ENCODE data around the gene FHIT.
"Not testable (repeated sequence)": the region's sequence is repeated elsewhere in the genome, so short reads cannot be mapped to it uniquely, and the experiment has no call there.

Gene FHIT

GRCh38 chr3:60989626-60990441 is 261.4 kb downstream of the FHIT start:
- Histone ChIP-seq H3K9me3 (ENCODE audit: control insufficient read depth in 1 of 2, low read length in 2 of 2) (peaks cover 0 to 10% of the 10 kb centered on the region in 2 donors), H3K27me3 (ENCODE audit: control insufficient read depth in 1 of 2, insufficient read depth in 2 of 2, low read length in 2 of 2) (no peaks in the 10 kb centered on the region), H3K4me1 (ENCODE audit: control insufficient read depth in 1 of 2, insufficient read depth in 2 of 2, low read length in 2 of 2) (no peaks in the 10 kb centered on the region), H3K4me3 (ENCODE audit: low read depth in 1 of 2, low read length in 2 of 2) (no peak overlapping the region), H3K9ac (ENCODE audit: low read depth in 1 of 2, low read length in 2 of 2) (no peak overlapping the region), H3K27ac (ENCODE audit: low read depth, low read length) (no peak overlapping the region), H3K36me3 (ENCODE audit: control insufficient read depth in 1 of 2, insufficient read depth in 2 of 2, low read length in 2 of 2) (no peaks in the 10 kb centered on the region)

DNA sequence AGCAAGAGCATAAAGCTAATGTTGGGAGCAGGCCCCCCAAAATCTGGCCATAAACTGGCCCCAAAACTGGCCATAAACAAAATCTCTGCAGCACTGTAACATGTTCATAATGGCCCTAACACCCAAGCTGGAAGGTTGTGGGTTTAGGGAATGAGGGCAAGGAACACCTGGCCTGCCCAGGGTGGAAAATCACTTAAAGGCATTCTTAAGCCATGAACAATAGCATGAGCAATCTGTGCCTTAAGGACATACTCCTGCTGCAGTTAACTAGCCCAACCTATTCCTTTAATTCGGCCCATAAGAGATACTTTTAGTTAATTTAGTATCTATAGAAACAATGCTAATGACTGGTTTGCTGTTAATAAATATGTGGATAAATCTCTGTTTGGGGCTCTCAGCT is 264.1 kb downstream of the FHIT start:
- H3K4me3 ChIP-seq (ENCODE audit: low read depth in 1 of 2, low read length in 2 of 2); H3K4me1 ChIP-seq (ENCODE audit: control insufficient read depth in 1 of 2, insufficient read depth in 2 of 2, low read length in 2 of 2); H3K27me3 ChIP-seq (ENCODE audit: control insufficient read depth in 1 of 2, insufficient read depth in 2 of 2, low read length in 2 of 2); H3K27ac ChIP-seq (ENCODE audit: low read depth, low read length); H3K9ac ChIP-seq (ENCODE audit: low read depth in 1 of 2, low read length in 2 of 2); H3K36me3 ChIP-seq (ENCODE audit: control insufficient read depth in 1 of 2, insufficient read depth in 2 of 2, low read length in 2 of 2): not testable (repeated sequence)
- H3K9me3 ChIP-seq (ENCODE audit: control insufficient read depth in 1 of 2, low read length in 2 of 2) = peaks cover 5 to 22% of the 10 kb centered on the region in 2 donors

GRCh38 chr3:60986552-60986951 is 264.7 kb downstream of the FHIT start:
- no peaks in the 10 kb centered on the region for H3K36me3 ChIP-seq (ENCODE audit: control insufficient read depth in 1 of 2, insufficient read depth in 2 of 2, low read length in 2 of 2)
- no peaks in the 10 kb centered on the region for H3K27me3 ChIP-seq (ENCODE audit: control insufficient read depth in 1 of 2, insufficient read depth in 2 of 2, low read length in 2 of 2)
- no peak overlapping the region for H3K9ac ChIP-seq (ENCODE audit: low read depth in 1 of 2, low read length in 2 of 2)
- no peak overlapping the region for H3K4me3 ChIP-seq (ENCODE audit: low read depth in 1 of 2, low read length in 2 of 2)
- no peak overlapping the region for H3K27ac ChIP-seq (ENCODE audit: low read depth, low read length)
- no peaks in the 10 kb centered on the region for H3K4me1 ChIP-seq (ENCODE audit: control insufficient read depth in 1 of 2, insufficient read depth in 2 of 2, low read length in 2 of 2)
- H3K9me3 ChIP-seq (ENCODE audit: control insufficient read depth in 1 of 2, low read length in 2 of 2) = peaks cover 5 to 22% of the 10 kb centered on the region in 2 donors

- H3K9me3 ChIP-seq (ENCODE audit: control insufficient read depth in 1 of 2, low read length in 2 of 2) = peaks cover 5 to 22% of the 10 kb centered on the region in 2 donors
- H3K27ac ChIP-seq (ENCODE audit: low read depth, low read length) = no peak overlapping the region
- H3K4me1 ChIP-seq (ENCODE audit: control insufficient read depth in 1 of 2, insufficient read depth in 2 of 2, low read length in 2 of 2) = no peaks in the 10 kb centered on the region
- no peak overlapping the region for H3K9ac ChIP-seq (ENCODE audit: low read depth in 1 of 2, low read length in 2 of 2)
- H3K4me3 ChIP-seq (ENCODE audit: low read depth in 1 of 2, low read length in 2 of 2) = no peak overlapping the region
- H3K27me3 ChIP-seq (ENCODE audit: control insufficient read depth in 1 of 2, insufficient read depth in 2 of 2, low read length in 2 of 2) = no peaks in the 10 kb centered on the region
- no peaks in the 10 kb centered on the region for H3K36me3 ChIP-seq (ENCODE audit: control insufficient read depth in 1 of 2, insufficient read depth in 2 of 2, low read length in 2 of 2)
Measured at GRCh38 chr3:60983906-60984305, 267.3 kb downstream of the FHIT start.

DNA sequence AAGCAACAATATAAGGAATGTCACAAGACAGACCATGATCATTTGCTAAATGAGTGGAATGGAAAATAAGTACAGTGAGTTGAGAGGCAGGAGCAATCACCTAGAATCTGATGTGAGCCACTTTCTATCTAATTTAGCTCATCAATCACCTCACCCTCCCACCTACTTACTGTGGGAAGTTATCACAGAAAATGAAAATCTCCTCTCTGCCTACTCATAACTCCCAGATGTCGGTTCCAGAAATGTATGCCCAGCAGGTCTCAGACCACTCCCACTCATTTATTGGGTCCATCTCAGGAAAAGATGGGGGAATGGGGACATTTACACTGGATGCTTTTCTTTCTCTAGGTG is 270.9 kb downstream of the FHIT start:
- Histone ChIP-seq H3K9me3 (ENCODE audit: control insufficient read depth in 1 of 2, low read length in 2 of 2) (peaks cover 5 to 14% of the 10 kb centered on the region in 2 donors), H3K9ac (ENCODE audit: low read depth in 1 of 2, low read length in 2 of 2) (no peak overlapping the region), H3K4me3 (ENCODE audit: low read depth in 1 of 2, low read length in 2 of 2) (no peak overlapping the region), H3K27ac (ENCODE audit: low read depth, low read length) (no peak overlapping the region), H3K36me3 (ENCODE audit: control insufficient read depth in 1 of 2, insufficient read depth in 2 of 2, low read length in 2 of 2) (no peaks in the 10 kb centered on the region), H3K27me3 (ENCODE audit: control insufficient read depth in 1 of 2, insufficient read depth in 2 of 2, low read length in 2 of 2) (no peaks in the 10 kb centered on the region), H3K4me1 (ENCODE audit: control insufficient read depth in 1 of 2, insufficient read depth in 2 of 2, low read length in 2 of 2) (no peaks in the 10 kb centered on the region)

DNA sequence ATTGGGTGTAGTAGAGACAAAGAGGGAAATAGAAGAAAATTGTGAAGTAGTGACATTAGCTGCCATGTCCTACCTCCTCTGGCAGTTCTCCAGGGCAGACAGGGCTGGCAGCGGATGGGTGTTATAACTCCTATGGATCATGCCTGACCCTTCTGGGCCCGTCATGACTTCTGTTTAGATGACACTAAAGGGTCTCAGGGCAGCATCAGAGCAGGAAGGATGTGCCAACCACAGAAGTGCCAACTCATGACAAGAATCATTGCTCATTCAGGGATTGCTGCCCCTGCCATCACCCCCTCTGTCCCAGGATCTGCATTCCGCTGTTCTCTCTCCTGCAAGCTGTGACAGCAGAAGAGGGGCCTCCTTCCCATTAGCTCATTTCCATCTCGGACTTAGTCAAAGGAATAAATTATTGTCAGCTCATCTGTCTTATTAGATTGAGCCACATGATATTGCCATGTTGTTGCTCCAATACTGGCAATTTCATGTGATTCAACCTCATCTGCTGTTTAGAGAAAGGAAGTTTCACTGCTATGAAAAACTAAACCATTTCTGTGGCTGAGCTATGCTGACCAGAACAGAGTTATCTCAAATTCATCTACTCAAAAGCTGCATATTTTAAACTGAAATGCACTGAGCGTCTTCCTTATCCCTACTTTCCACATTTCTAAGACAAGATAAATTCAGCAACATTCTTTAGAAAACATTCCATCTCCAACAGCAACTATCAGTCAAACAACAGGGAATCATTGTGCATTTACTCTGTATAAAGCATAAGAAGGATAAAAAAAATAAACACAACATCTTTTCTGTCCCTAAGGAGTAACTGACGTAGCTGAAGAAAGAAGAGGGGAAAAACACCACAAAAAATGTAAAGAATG is 271.6 kb downstream of the FHIT start:
- Histone ChIP-seq H3K4me3 (ENCODE audit: low read depth in 1 of 2, low read length in 2 of 2) (no peak overlapping the region), H3K9me3 (ENCODE audit: control insufficient read depth in 1 of 2, low read length in 2 of 2) (peaks cover 5 to 11% of the 10 kb centered on the region in 2 donors), H3K9ac (ENCODE audit: low read depth in 1 of 2, low read length in 2 of 2) (no peak overlapping the region), H3K36me3 (ENCODE audit: control insufficient read depth in 1 of 2, insufficient read depth in 2 of 2, low read length in 2 of 2) (no peaks in the 10 kb centered on the region), H3K27ac (ENCODE audit: low read depth, low read length) (no peak overlapping the region), H3K27me3 (ENCODE audit: control insufficient read depth in 1 of 2, insufficient read depth in 2 of 2, low read length in 2 of 2) (no peaks in the 10 kb centered on the region), H3K4me1 (ENCODE audit: control insufficient read depth in 1 of 2, insufficient read depth in 2 of 2, low read length in 2 of 2) (no peaks in the 10 kb centered on the region)

DNA sequence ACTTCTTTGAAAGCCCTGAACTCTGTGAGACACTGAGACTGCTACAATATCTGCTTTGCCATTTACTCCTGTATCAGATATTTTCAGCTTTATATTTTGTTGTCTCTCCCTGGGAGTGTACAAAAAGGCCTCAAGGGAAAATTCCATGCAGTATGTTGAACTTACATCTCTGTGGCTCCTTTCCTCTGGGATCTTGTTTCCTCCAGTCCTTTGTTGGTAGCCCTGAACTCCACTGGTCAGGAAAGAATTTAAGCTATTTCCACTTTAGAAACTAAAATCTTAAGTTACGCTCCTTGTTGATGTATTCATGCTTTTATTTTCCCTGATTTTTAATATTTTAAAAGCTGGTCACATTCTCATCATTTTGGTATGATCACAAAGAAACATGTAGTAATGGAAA is 277.9 kb downstream of the FHIT start:
- Histone ChIP-seq H3K27ac (ENCODE audit: low read depth, low read length) (no peak overlapping the region), H3K27me3 (ENCODE audit: control insufficient read depth in 1 of 2, insufficient read depth in 2 of 2, low read length in 2 of 2) (no peaks in the 10 kb centered on the region), H3K36me3 (ENCODE audit: control insufficient read depth in 1 of 2, insufficient read depth in 2 of 2, low read length in 2 of 2) (no peaks in the 10 kb centered on the region), H3K9ac (ENCODE audit: low read depth in 1 of 2, low read length in 2 of 2) (no peak overlapping the region), H3K4me3 (ENCODE audit: low read depth in 1 of 2, low read length in 2 of 2) (no peak overlapping the region), H3K9me3 (ENCODE audit: control insufficient read depth in 1 of 2, low read length in 2 of 2) (peaks cover 7 to 13% of the 10 kb centered on the region in 2 donors), H3K4me1 (ENCODE audit: control insufficient read depth in 1 of 2, insufficient read depth in 2 of 2, low read length in 2 of 2) (no peaks in the 10 kb centered on the region)

GRCh38 chr3:60972599-60972998 is 278.7 kb downstream of the FHIT start:
- H3K9me3 ChIP-seq (ENCODE audit: control insufficient read depth in 1 of 2, low read length in 2 of 2) = peaks cover 7 to 13% of the 10 kb centered on the region in 2 donors
- H3K27ac ChIP-seq (ENCODE audit: low read depth, low read length) = no peak overlapping the region
- H3K36me3 ChIP-seq (ENCODE audit: control insufficient read depth in 1 of 2, insufficient read depth in 2 of 2, low read length in 2 of 2) = no peaks in the 10 kb centered on the region
- no peak overlapping the region for H3K4me3 ChIP-seq (ENCODE audit: low read depth in 1 of 2, low read length in 2 of 2)
- H3K4me1 ChIP-seq (ENCODE audit: control insufficient read depth in 1 of 2, insufficient read depth in 2 of 2, low read length in 2 of 2) = no peaks in the 10 kb centered on the region
- H3K9ac ChIP-seq (ENCODE audit: low read depth in 1 of 2, low read length in 2 of 2) = no peak overlapping the region
- no peaks in the 10 kb centered on the region for H3K27me3 ChIP-seq (ENCODE audit: control insufficient read depth in 1 of 2, insufficient read depth in 2 of 2, low read length in 2 of 2)

GRCh38 chr3:60970850-60971249 is 280.4 kb downstream of the FHIT start:
- no peaks in the 10 kb centered on the region for H3K27me3 ChIP-seq (ENCODE audit: control insufficient read depth in 1 of 2, insufficient read depth in 2 of 2, low read length in 2 of 2)
- H3K36me3 ChIP-seq (ENCODE audit: control insufficient read depth in 1 of 2, insufficient read depth in 2 of 2, low read length in 2 of 2) = no peaks in the 10 kb centered on the region
- no peak overlapping the region for H3K9ac ChIP-seq (ENCODE audit: low read depth in 1 of 2, low read length in 2 of 2)
- peaks cover 7 to 13% of the 10 kb centered on the region in 2 donors for H3K9me3 ChIP-seq (ENCODE audit: control insufficient read depth in 1 of 2, low read length in 2 of 2)
- H3K4me1 ChIP-seq (ENCODE audit: control insufficient read depth in 1 of 2, insufficient read depth in 2 of 2, low read length in 2 of 2) = no peaks in the 10 kb centered on the region
- no peak overlapping the region for H3K27ac ChIP-seq (ENCODE audit: low read depth, low read length)
- no peak overlapping the region for H3K4me3 ChIP-seq (ENCODE audit: low read depth in 1 of 2, low read length in 2 of 2)

DNA sequence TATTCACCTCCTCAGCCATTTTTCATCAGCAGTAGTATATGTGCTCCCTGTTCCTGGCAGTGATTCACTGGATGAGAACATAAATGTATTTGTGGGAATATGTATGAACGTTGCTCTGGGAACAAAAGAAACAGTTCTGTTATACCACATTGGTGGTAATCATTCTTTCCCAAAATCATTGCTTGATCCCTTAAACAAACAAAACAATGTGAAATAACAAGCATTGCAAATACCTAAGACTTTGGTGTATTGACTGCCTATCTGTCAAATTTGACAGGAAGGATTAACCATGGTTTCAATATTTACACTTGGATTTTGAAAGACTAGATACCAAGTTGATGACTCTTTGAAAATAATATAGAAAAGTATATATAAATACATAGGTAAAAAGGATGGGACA is 284.1 kb downstream of the FHIT start:
- Histone ChIP-seq H3K9me3 (ENCODE audit: control insufficient read depth in 1 of 2, low read length in 2 of 2) (peaks cover 0 to under 1% of the 10 kb centered on the region in 2 donors), H3K9ac (ENCODE audit: low read depth in 1 of 2, low read length in 2 of 2) (no peak overlapping the region), H3K4me3 (ENCODE audit: low read depth in 1 of 2, low read length in 2 of 2) (no peak overlapping the region), H3K27ac (ENCODE audit: low read depth, low read length) (no peak overlapping the region), H3K27me3 (ENCODE audit: control insufficient read depth in 1 of 2, insufficient read depth in 2 of 2, low read length in 2 of 2) (no peaks in the 10 kb centered on the region), H3K4me1 (ENCODE audit: control insufficient read depth in 1 of 2, insufficient read depth in 2 of 2, low read length in 2 of 2) (no peaks in the 10 kb centered on the region), H3K36me3 (ENCODE audit: control insufficient read depth in 1 of 2, insufficient read depth in 2 of 2, low read length in 2 of 2) (no peaks in the 10 kb centered on the region)

Measured in duodenal mucosa (tissue), 2 donors.